CD4-positive, alpha-beta T cell (primary cell): ENCODE measurements around the gene SACS. TPM values are rescaled to one million over a fixed set of nuclear protein-coding genes. Genes with fewer than 3 reads are reported as not detected.

ENCODE experiments used
- ATAC-seq: fragments of 200-7000 bp; cut with Tn5 transposase; one replicate; pipeline ENCODE4 v1.10.0; 2022; ENCODE audit warnings: mild to moderate bottlenecking; ENCODE audit not compliant: poor library complexity
- CTCF ChIA-PET: fragments of 350-600 bp; sonication (Branson Sonifier 250); formaldehyde crosslinking; loops from one replicate; lab custom pipeline; 2021; ENCODE audit warnings: antibody characterized with exemption, inconsistent platforms; lab: Charles Lee
- POLR2A ChIA-PET: fragments of 350-600 bp; sonication (Branson Sonifier 250); formaldehyde crosslinking; loops from one replicate; lab custom pipeline; 2021; ENCODE audit warnings: antibody characterized with exemption, inconsistent platforms; lab: Charles Lee
- DNase-seq, 14 experiments: peaks; one replicate each; pipeline ENCODE4 v3.0.0-alpha.2; 2013 to 2020; ENCODE audit warnings: mixed read lengths in 2 of 14
- H3K27ac ChIP-seq, 2 donors: one replicate each; pipeline versions ENCODE4 v1.5.1 to v1.7.0; 2013; ENCODE audit warnings: low read length in 2 of 2, low read depth in 1 of 2, mild to moderate bottlenecking in 1 of 2
- H3K27me3 ChIP-seq, 2 experiments: 1 replicate in 1 of 2; 2 replicates in 1 of 2; pipeline versions ENCODE4 v1.6.1 to v1.7.0; 2013; ENCODE audit warnings: low read length in 2 of 2, control low read depth in 1 of 2, mild to moderate bottlenecking in 1 of 2, moderate library complexity in 1 of 2; ENCODE audit not compliant: insufficient read depth in 2 of 2, control insufficient read depth in 1 of 2
- H3K36me3 ChIP-seq: one replicate; pipeline ENCODE4 v1.6.1; 2013; ENCODE audit warnings: low read length, control low read depth; ENCODE audit not compliant: insufficient read depth
- H3K4me1 ChIP-seq: one replicate; pipeline ENCODE4 v1.6.1; 2013; ENCODE audit warnings: low read length, control low read depth; ENCODE audit not compliant: insufficient read depth
- H3K4me3 ChIP-seq: one replicate; pipeline ENCODE4 v1.5.1; 2013; ENCODE audit warnings: mild to moderate bottlenecking, low read length, moderate library complexity
- H3K9me3 ChIP-seq, 2 experiments: 1 replicate in 1 of 2; 2 replicates in 1 of 2; pipeline versions ENCODE4 v1.6.1 to v1.7.0; 2013; ENCODE audit warnings: low read length in 2 of 2, mild to moderate bottlenecking in 2 of 2, control low read depth in 1 of 2, moderate library complexity in 1 of 2; ENCODE audit not compliant: control insufficient read depth in 1 of 2, insufficient read depth in 1 of 2
- H3K27ac Mint-ChIP-seq: one replicate; pipeline ENCODE4 v1.8.0; 2020; ENCODE audit warnings: mixed read lengths
- H3K27me3 Mint-ChIP-seq: one replicate; pipeline ENCODE4 v1.8.0; 2021; ENCODE audit warnings: mixed read lengths
- H3K36me3 Mint-ChIP-seq: one replicate; pipeline ENCODE4 v1.8.0; 2021; ENCODE audit warnings: low read depth, mixed read lengths
- H3K4me1 Mint-ChIP-seq: one replicate; pipeline ENCODE4 v1.8.0; 2021; ENCODE audit warnings: low read depth, mixed read lengths
- H3K4me3 Mint-ChIP-seq: one replicate; pipeline ENCODE4 v1.8.0; 2020; ENCODE audit warnings: mild to moderate bottlenecking, mixed read lengths
- H3K9me3 Mint-ChIP-seq: one replicate; pipeline ENCODE4 v1.8.0; 2020; ENCODE audit warnings: mixed read lengths
- CTCF ChIP-seq: fragments of 200-600 bp; IDR thresholded peaks from one replicate; pipeline ENCODE4 v1.8.0; 2022; ENCODE audit warnings: antibody characterized with exemption, mild to moderate bottlenecking
- intact Hi-C, 2 experiments: fragments of 100-400 bp; cut with DNase I in 1 of 2; cut with micrococcal nuclease in 1 of 2; formaldehyde crosslinking; loops; one replicate each; pipeline versions ENCODE4 v1.15.1 to v1.9.0; 2023 to 2025; cut with DNase I, micrococcal nuclease
- total RNA-seq, 174 experiments: library from RNA in 2 of 174; stranded (reverse) in 2 of 174; gene quantifications; one replicate each; pipeline ENCODE4 v1.2.3 and lab custom pipeline; 2021 to 2026

The SACS gene
- total RNA-seq, 2 experiments from 2014 or later: 8.7 to 11.6 TPM

DNA sequence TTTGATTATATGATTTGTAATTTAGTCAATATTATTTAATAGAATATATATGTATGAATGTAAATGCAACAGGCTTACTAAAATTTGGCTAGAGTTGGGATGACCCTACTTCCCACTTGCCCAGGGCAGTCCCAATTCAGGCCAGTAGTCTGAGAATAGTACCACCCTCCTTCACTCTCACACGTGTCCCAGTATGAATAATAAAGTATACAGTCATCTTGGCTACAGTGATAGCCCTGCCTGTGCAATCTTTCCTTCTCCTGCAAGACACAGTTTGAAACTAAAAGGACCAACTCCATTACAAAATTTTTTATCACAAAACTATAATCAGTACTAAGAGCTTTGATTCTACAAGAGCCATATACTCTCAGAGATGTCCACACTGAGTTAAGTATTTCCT is 76.2 kb downstream of the SACS start:
- peaks cover 88% of the 10 kb centered on the region for H3K36me3 Mint-ChIP-seq
- intact Hi-C loops: no loop called here
- POLR2A ChIA-PET: no interaction called here

GRCh38 chr13:23356368-23356767 is 77.1 kb downstream of the SACS start:
- H3K27me3 Mint-ChIP-seq: no peaks in the 10 kb centered on the region
- no peaks in the 10 kb centered on the region for H3K9me3 Mint-ChIP-seq
- CTCF ChIA-PET: no interaction called here
- intact Hi-C loops: no loop called here
- TF ChIP-seq CTCF: no peak
- no peak overlapping the region for H3K4me3 ChIP-seq
- H3K27me3 ChIP-seq: no peaks in the 10 kb centered on the region
- peaks cover 53% of the 10 kb centered on the region for H3K36me3 ChIP-seq
- no peak overlapping the region for H3K27ac ChIP-seq
- H3K36me3 Mint-ChIP-seq: peaks cover 88% of the 10 kb centered on the region
- no peak overlapping the region for H3K27ac Mint-ChIP-seq
- ATAC-seq (no peak), DNase-seq (no peak)
- no peaks in the 10 kb centered on the region for H3K4me1 ChIP-seq
- H3K9me3 ChIP-seq: no peaks in the 10 kb centered on the region
- peaks cover 3% of the 10 kb centered on the region for H3K4me1 Mint-ChIP-seq
- no peak overlapping the region for H3K4me3 Mint-ChIP-seq
- POLR2A ChIA-PET: no interaction called here

More for the DNA sequence above, 76.2 kb downstream of the SACS start:
- Mint-ChIP-seq H3K4me3 (no peak overlapping the region), H3K4me1 (peaks cover 3% of the 10 kb centered on the region), H3K27me3 (no peaks in the 10 kb centered on the region), H3K9me3 (no peaks in the 10 kb centered on the region), H3K27ac (no peak overlapping the region)
- no peaks in the 10 kb centered on the region for H3K9me3 ChIP-seq
- no peak overlapping the region for H3K4me3 ChIP-seq
- no peak for DNase-seq
- no peak for ATAC-seq
- peaks cover 53% of the 10 kb centered on the region for H3K36me3 ChIP-seq
- H3K27ac ChIP-seq: no peak overlapping the region
- CTCF ChIA-PET: no interaction called here
- no peak for TF ChIP-seq CTCF
- no peaks in the 10 kb centered on the region for H3K4me1 ChIP-seq
- no peaks in the 10 kb centered on the region for H3K27me3 ChIP-seq

DNA sequence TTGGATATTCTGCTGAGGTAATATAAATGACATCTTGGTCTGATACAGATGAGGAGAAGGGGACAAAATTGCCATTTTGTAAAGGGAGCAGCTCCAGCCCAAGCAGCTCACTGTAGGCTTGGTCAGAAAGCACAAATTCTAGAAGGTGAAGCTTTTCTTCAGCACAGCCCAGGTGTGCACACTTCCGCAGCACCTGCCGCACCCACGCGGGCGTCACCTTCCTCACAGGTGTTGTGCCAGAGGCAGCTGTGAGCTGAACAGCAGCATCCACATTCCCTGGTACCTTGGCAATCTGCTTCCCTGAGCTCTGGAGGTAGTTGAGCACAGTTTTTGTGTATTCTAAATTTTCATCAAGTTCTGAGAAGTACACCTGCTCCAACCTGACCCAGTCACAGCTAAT is 79.0 kb downstream of the SACS start:
- H3K4me1 ChIP-seq: no peaks in the 10 kb centered on the region
- H3K4me3 ChIP-seq: no peak overlapping the region
- DNase-seq: no peak
- Mint-ChIP-seq H3K36me3 (peaks cover 88% of the 10 kb centered on the region), H3K4me1 (peaks cover 3% of the 10 kb centered on the region), H3K4me3 (no peak overlapping the region), H3K27me3 (no peaks in the 10 kb centered on the region), H3K9me3 (no peaks in the 10 kb centered on the region), H3K27ac (no peak overlapping the region)
- ChIA-PET CTCF (no interaction called here), POLR2A (no interaction called here)
- H3K27me3 ChIP-seq: no peaks in the 10 kb centered on the region
- intact Hi-C loops: no loop called here
- no peaks in the 10 kb centered on the region for H3K9me3 ChIP-seq
- no peak overlapping the region for H3K27ac ChIP-seq
- no peak for ATAC-seq
- no peak for TF ChIP-seq CTCF
- peaks cover 60% of the 10 kb centered on the region for H3K36me3 ChIP-seq
